H4 (cell line): ENCODE results near the gene GSTM3. TPM values are rescaled to one million over a fixed set of nuclear protein-coding genes. Genes with fewer than 3 reads are reported as not detected.

ENCODE experiments used
- DNase-seq: peaks from one replicate; pipeline ENCODE4 v3.0.0-alpha.2; 2015; ENCODE audit warnings: low spot score
- total RNA-seq: library from RNA; depleted of rRNA; stranded (reverse); fragments of >200 nt; shearing (Covaris generic); gene quantifications from 2 replicates; pipeline ENCODE4 v1.2.3, GENCODE V29; 2014

GSTM3 gene
- total RNA-seq, 1 experiment from 2014 or later = 228 TPM

GRCh38 chr1:109726728-109727373, 14.0 kb downstream of the GSTM3 start:
- no peak for DNase-seq

- no peak for DNase-seq
Measured at GRCh38 chr1:109726007-109726406, 14.8 kb downstream of the GSTM3 start.

GRCh38 chr1:109725510-109725909, 15.3 kb downstream of the GSTM3 start:
- DNase-seq = no peak

- no peak for DNase-seq
Measured at GRCh38 chr1:109724933-109725332, 15.9 kb downstream of the GSTM3 start.

GRCh38 chr1:109722908-109723691, 17.7 kb downstream of the GSTM3 start:
- DNase-seq = no peak

GRCh38 chr1:109721971-109722370, 18.9 kb downstream of the GSTM3 start:
- no peak for DNase-seq

GRCh38 chr1:109721042-109721441, 19.8 kb downstream of the GSTM3 start:
- no peak for DNase-seq

- no peak for DNase-seq
Measured at GRCh38 chr1:109719337-109719837, 21.5 kb downstream of the GSTM3 start.

GRCh38 chr1:109718495-109718894, 22.3 kb downstream of the GSTM3 start:
- no peak for DNase-seq

- DNase-seq = no peak
Measured at GRCh38 chr1:109717729-109718128, 23.1 kb downstream of the GSTM3 start.

- DNase-seq = no peak
Measured at GRCh38 chr1:109716570-109717090, 24.2 kb downstream of the GSTM3 start.

- DNase-seq = peak; percentile 1
Measured at GRCh38 chr1:109716121-109716520, 24.7 kb downstream of the GSTM3 start.

- DNase-seq = peak; percentile 1
Measured at GRCh38 chr1:109714661-109715372, 26.0 kb downstream of the GSTM3 start.

- peak; percentile 1 for DNase-seq
Measured at GRCh38 chr1:109713636-109714035, 27.2 kb downstream of the GSTM3 start.

GRCh38 chr1:109712321-109712864, 28.4 kb downstream of the GSTM3 start:
- peak; percentile 1 for DNase-seq

GRCh38 chr1:109711593-109712320, 29.1 kb downstream of the GSTM3 start, which contains the start of gene GSTM5:
Gene GSTM5 (plus strand): TSS chr1:109712251. CDS start chr1:109712313, 62 bp downstream.
- peak; percentile 0 for DNase-seq

GRCh38 chr1:109709822-109710221, 31.0 kb downstream of the GSTM3 start:
- peak; percentile 0 for DNase-seq

- peak; percentile 0 for DNase-seq
Measured at GRCh38 chr1:109708949-109709348, 31.9 kb downstream of the GSTM3 start.

GRCh38 chr1:109705411-109705810, 35.4 kb downstream of the GSTM3 start:
- peak; percentile 1 for DNase-seq

GRCh38 chr1:109704173-109704572, 36.7 kb downstream of the GSTM3 start:
- DNase-seq = peak; percentile 1

- peak; percentile 1 for DNase-seq
Measured at GRCh38 chr1:109702940-109703339, 37.9 kb downstream of the GSTM3 start.
